GM21360 (cell line): ENCODE data around the gene MT1F.
"Not testable (repeated sequence)": the region's sequence is repeated elsewhere in the genome, so short reads cannot be mapped to it uniquely, and the experiment has no call there.

ENCODE experiments used
- ATAC-seq: cut with Tn5 transposase; IDR thresholded peaks from one replicate; pipeline ENCODE4 v1.9.1; 2021; ENCODE audit warnings: mild to moderate bottlenecking, moderate library complexity; ENCODE audit not compliant: unreplicated experiment

MT1F gene

DNA sequence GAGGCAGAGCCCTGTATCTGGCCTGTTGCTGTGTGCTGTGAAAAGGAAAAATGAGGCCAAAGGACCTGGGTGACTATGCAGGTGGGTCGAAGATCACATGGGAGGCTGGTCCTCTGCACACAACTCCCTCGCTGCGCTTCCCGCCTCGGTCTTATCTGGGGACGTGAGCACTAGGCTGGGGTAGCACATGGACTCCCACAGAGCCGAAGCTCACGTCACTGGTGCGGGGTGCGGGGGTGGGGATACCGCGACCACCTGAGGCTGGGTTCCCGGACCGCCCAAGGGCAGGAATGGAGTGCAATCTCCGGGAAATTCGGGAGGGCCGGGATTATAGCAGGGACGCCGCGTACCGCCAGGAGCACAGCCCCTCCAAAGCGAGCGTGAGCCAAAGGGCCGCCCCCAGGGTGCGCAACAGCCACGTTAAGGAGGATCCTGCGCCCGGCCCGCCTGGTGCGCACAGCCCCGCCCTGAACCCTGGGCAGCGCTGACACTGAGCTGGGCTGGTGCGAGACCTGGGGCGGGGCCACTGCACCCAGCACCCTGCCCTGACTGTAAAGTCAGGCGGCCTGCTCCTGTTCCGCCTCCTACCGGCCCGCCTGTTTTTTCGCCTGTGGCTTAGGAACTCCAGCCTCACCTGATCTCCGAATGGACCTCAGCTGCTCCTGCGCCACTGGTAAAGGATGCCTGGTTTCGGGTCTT is 14.5 kb upstream of the MT1F start:
- peak; percentile 54 for ATAC-seq

DNA sequence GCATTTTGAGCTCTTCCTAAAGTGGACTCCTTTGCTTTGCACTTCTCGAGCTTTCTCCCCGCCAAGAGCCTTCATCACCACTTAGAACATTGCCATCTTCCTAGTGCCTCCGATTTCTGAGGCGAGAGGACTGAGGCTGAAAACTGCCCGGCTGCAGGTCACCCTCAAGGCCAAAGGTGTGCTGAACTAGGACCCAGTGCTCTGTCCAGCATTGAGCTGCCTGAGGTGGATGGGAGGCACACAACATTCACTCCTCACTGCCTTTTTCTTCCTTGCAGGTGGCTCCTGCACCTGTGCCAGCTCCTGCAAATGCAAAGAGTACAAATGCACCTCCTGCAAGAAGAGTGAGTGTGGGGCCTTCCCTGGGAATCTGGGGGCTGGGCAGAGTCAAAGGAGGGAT is 13.9 kb upstream of the MT1F start:
- ATAC-seq = no peak

DNA sequence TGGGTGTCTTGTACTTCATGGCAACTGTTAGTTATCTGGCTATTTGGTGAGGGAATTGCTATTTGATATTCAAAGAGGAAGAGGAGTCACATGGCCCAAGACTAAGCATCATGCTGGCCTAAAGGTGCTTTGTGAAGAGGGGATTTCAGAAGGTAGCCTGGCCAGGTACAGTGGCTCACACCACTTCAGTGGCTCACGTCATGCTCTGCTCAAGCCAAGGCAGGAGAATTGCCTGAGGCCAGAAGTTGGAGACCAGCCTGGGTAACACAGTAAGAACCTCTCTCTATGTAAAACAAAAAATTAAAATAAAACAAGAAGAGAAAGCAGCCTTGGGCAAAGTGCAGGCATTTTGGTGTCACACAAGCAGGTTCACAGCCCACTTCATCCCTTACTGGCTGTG is 12.4 kb upstream of the MT1F start:
- ATAC-seq = no peak

- ATAC-seq = no peak
Measured at GRCh38 chr16:56645838-56646237, 11.9 kb upstream of the MT1F start.

DNA sequence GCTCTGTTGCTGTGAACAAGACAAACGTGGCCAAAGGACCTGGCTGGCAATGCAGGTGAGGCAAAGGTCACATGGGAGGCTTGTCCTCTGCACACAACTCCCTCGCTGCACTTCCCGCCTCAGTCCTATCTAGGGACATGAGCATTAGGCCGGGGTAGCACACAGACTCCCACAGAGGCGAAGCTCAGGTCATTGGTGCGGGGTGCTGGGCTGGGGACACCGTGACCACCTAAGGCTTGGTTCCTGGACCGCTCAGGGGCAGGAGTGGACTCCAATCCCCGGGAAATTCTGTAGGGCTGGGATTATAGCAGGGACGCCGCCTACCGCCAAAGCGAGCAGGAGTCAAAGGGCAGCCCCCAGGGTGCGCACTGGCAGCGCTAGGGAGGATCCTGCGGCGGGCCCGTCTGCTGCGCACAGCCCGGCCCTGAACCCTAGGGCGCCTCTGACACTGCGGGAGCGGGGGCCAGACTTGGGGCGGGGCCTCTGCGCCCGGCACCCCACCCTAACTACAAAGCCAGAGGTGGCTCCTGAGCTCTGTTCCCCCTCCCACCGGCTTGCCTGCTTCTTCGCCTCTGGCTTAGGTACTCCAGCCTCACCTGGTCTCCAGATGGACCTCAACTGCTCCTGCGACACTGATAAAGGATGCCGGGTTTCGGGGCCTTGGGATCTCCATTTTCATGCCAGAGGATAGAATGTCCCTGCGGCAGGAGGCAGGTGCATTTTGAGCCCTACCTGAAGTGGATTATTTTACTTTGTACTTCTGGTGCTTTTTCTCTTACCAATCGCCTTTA is 9.9 kb upstream of the MT1F start:
- no peak for ATAC-seq

DNA sequence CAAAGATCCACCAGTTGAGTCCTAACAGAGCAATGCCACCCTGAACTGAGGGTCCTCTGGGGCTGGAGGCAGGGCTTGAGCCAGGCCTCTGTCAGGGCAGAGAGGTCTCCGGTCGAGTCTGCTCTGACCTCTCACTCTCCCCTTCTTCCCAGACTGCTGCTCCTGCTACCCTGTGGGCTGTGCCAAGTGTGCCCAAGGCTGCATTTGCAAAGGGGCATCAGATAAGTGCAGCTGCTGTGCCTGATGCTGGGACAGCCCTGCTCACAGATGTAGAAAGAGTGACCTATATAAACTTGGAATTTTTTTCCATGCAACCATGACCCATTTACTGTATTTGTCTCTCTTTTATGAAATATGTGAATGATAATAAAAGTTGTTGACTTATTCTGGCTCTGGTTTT is 8.5 kb upstream of the MT1F start:
- no peak for ATAC-seq

GRCh38 chr16:56649820-56650219 is 7.9 kb upstream of the MT1F start:
- ATAC-seq = no peak

DNA sequence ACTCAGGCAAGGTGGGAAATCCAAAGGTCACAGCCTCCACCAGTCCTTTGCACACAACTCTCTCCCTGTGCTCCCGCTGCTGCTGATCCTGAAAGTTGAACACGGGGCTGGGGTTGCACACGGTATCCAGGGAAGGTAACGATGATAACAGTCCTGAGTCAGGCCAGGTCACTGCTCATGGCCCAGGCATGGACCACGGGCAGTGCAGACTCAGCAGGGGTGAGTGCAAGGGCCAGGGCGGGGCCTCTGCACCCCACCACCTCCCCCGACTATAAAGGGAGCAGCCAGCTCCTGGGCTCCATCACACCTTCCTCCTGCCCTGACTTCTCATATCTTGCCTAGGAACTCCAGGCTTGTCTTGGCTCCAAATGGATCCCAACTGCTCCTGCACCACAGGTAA is 6.2 kb upstream of the MT1F start, which contains the start of gene MT1B:
MT1B (plus strand) TSS at position 301 of the 400 bp plus-strand sequence; CDS start at position 369, 68 bp downstream.
- ATAC-seq = no peak

- ATAC-seq = no peak
Measured at GRCh38 chr16:56652600-56652999, 5.2 kb upstream of the MT1F start.

GRCh38 chr16:56653218-56653617 is 4.5 kb upstream of the MT1F start:
- no peak for ATAC-seq

GRCh38 chr16:56658327-56658875 is 642 bp downstream of the MT1F start:
- no peak for ATAC-seq

DNA sequence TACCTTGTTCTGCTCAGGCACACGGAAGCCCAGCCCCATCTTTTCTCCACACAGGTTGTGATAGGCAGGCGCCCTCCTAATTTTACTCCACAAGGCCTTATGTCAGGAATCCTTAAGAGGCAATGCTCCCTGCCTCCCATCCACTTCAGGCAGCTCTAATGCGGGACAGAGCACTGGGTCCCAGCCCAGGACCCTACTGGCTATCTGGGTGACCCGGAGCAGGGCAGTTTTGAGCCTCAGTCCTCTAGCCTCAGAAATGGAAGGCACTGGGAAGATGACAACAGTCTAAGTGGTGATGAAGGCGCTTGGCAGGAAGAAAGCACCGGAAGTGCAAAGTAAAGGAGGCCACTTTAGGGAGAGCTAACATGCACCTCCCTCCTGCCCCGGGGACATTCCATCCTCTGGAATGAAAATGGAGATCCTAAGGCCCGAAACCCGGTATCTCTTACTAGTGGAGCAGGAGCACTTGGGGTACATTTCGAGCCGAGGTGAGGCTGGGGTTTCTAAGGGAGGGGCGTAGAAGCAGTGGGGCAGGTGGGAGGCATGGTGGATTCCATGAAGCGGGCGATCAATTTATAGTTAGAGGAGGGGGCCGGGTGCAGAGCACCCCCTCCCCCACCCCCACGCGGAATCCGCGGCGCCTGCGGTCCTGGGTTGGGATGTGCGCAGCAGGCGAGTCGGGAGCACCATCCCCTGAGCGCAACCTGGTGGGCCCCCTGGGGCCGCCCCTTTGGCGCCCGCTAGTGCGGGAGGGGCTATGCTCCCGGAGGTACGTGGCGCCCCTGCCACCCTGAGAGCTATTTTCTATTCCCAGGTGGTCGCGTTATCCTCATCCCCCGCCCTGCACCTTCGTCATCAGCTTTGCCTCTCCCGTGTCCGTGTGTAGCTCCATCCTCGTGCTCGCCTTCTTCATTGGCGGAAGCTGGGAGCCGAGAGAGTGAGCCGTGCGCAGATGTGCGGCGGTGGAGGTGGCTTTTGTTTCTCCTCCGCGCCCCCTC is 4.9 kb downstream of the MT1F start:
- ATAC-seq = no peak

DNA sequence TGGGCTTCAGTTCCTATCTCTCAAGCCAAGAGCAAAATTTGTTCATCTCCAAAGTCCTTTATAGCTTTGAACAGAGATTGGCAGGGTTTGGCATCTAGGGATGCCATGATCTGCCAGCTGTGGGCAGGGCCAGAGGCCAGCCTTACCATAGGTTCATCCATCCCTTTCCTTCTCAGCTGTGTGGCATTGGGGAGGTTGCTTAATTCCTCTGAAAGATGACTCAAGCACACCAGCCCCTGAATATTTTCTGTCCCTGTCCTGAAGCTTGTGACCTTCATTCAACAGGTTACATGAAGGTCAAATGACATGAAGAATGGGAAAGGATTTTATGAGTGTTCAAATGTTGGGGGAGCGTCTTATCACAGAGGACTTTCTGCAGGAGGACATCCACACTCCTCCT is 6.7 kb downstream of the MT1F start:
- ATAC-seq = no peak

- not testable (repeated sequence) for ATAC-seq
Measured at GRCh38 chr16:56665286-56666261, 7.8 kb downstream of the MT1F start.

DNA sequence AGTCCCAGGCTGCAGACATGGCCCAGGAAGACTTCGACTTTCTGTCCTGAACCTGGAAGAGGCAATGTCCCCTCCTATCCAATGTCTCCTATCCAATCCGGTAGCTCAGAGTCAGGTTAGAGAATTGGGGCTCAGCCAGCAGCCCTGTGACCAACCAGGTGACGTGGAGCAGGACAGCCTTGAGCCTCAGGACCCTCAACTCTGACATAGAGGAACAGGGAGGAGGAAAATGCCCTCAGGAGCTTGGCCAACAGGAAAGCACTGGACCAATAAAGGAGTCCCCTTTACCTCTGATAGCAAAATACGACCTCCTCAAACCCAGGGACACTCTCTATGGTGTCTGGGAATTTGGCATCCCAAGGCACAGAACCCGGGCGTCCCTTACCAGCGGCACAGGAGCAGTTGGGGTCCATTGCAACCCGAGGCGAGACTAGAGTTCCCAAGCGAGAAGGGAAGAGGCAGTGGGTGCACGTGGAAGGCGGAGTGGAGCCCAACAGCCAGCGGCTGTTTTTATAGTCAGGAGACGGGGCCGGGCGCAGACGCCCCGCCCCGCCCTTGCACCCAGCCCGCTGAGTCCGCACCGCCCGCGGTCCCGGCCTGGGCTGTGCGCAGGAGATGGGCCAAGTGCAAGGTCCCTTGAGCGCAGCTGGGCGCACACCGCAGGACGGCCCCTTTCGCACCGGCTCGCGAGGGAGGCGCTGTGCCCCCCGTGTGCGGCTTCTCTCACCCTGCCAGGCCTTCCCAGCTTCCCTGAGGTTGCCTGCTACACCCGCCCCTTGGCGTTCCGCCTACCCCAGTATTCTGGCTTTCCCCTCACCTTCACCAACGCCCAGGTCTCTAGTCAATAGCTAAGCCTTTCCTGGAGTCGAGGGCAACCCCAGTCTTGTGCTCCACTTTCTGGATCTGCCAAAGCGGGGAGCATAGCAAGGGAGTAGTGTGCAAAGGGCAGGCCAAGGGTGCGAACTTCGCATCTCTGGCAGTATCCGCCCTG is 10.1 kb downstream of the MT1F start, which contains the start of gene MT1G:
MT1G (minus strand) TSS at position 485 of the 991 bp plus-strand sequence; CDS start at position 413, 72 bp downstream.
- ATAC-seq = no peak

DNA sequence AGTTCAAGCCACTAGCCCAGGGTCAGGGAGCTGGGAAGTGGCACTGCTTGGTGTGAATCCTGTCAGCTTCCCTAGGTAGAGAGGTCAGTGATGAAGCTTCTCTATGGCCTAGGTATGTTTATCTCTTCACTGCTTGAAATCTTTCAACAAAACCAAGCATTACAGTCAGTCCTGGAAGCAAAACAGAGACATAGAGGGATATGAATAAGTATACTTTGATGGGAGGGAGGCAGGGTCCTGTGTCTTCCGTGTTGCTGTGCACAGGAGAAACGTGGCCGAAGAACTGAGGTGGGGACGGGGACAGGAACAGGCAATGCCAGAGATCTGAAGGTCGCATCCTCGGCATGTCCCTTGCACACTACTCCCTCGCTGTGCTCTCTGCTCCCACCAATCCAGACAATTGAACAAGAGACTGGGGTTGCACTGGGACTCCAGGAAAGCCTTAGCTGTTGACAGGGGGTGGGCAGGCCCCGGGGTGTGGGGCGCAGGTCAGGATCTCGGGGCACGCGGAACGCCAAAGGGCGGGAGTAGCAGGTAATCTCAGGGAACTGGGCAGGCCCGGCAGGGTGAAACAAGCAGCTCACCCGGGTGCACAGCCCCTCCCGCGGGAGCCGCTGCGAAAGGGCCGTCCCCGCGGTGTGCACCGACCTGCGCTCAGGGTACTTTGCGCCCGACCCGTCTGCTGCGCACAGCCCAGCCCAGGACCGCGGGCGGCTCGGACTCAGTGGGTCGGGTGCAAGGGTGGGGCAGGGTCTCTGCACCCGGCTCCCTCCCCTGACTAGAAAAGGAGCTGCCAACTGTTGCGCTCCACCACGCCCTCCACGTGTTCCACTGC is 11.5 kb downstream of the MT1F start, which contains the start of gene MT1H:
MT1H (plus strand) TSS at position 810 of the 835 bp plus-strand sequence. CDS start 71 bp downstream, outside the sequence.
- ATAC-seq = no peak
